HG03432 (cell line): ENCODE data around the gene ERVFRD-1.

Source experiments
- ATAC-seq: cut with Tn5 transposase; IDR thresholded peaks from one replicate; pipeline ENCODE4 v1.9.1; 2021; ENCODE audit warnings: mild to moderate bottlenecking, moderate library complexity; ENCODE audit not compliant: unreplicated experiment

The ERVFRD-1 gene

DNA sequence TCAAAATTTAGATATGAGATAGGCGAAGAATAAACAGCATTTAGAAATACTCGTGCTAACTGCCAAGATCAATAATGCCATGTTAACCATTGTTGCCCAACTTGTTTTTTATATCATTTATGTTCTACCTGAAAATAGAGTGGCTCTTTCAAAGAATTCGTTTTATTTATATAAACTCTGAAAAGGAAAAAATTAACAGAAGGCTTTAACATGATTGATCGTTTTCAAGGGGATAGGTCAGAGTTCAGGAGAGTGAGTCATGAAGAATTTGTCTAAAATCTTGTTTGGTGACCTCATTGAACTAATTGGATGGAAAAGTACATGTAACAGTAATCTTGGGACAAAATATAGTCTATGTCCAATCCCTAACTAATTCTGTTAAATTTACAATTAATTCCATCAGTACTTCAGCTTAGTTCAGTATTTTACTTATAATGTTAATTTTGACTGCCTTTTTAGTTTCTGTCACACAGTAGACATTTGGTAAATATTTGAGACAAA lies 56.3 kb downstream of the ERVFRD-1 start:
- ATAC-seq, result no peak

DNA sequence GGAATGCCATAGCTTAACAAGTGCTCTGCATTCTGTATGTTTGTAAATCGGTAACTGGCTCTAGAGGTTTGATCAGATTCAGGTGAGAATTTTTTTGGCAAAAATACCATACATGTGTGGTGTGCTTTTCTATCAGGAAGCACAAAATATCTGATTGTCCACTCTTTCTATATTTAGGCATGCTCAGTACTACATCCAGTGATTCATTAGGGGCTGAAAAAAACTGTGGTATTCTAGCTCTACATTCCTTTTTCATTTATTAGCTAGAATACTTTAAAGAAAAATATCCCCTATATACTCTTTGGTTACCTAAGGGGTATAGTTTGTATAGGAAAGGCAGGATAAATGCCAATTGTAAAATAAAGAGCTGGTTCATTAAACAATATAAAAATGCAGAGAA lies 56.8 kb downstream of the ERVFRD-1 start:
- no peak for ATAC-seq

DNA sequence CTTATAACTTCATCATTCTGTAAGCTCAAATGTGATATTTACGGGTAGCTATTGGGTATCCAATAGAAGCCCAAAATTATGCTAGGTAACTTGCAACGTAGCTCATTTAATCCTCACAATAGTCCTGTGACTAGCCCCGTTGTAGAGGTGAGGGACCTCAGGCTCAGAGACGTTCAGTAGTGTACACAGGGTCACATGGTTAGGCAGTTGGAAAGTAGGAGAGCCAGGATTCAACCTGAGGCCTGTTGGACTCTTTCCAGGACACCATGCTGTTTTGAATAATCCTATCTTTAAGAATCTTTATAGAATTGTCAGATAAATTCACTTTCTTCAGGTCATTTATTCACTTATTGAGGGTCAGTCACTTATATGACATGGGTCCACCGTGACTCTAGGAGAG lies 58.2 kb downstream of the ERVFRD-1 start:
- ATAC-seq, result no peak
